ENCODE measurements around the gene DPH2.

DPH2 gene, protein sequence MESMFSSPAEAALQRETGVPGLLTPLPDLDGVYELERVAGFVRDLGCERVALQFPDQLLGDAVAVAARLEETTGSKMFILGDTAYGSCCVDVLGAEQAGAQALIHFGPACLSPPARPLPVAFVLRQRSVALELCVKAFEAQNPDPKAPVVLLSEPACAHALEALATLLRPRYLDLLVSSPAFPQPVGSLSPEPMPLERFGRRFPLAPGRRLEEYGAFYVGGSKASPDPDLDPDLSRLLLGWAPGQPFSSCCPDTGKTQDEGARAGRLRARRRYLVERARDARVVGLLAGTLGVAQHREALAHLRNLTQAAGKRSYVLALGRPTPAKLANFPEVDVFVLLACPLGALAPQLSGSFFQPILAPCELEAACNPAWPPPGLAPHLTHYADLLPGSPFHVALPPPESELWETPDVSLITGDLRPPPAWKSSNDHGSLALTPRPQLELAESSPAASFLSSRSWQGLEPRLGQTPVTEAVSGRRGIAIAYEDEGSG

DNA sequence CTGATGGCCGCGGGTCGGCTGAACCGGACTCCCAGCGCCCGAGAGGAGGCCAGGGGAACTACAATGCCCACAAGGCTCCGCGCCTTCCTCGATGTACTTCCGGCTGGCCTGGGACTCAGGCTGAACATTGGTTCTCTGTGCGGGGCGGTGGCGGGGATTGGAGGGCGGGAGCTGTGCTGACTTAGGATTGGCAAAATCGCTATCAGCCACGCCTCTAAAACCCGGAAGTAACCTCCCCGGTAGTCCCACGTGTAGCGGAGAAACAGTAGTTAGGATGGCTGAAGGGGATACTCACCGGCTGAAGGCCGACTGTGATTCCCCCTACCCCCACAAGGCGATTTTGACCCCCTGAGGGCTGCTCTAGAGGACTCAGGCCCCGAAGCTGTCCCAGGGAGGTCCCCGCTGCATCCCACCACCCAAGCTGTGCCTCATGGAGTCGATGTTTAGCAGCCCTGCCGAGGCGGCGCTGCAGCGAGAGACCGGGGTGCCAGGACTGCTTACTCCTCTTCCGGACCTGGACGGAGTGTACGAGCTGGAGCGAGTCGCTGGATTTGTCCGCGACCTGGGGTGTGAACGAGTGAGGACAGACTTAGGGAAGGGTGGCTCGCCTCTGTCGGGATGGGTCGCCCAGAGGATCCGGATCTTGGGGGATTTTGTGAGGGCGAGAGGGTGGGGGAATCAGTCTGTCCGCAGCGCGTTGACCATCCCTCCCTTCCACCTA is at the start of gene DPH2:
DPH2 (plus strand) TSS at position 265 of the 721 bp plus-strand sequence; CDS start at position 431, 166 bp downstream.
- Mint-ChIP-seq H3K27ac (peak within 1 kb of the TSS; percentile 96), H3K36me3 (peaks cover 9% of the 10 kb centered on the region), H3K27me3 (no peaks in the 10 kb centered on the region)

DNA sequence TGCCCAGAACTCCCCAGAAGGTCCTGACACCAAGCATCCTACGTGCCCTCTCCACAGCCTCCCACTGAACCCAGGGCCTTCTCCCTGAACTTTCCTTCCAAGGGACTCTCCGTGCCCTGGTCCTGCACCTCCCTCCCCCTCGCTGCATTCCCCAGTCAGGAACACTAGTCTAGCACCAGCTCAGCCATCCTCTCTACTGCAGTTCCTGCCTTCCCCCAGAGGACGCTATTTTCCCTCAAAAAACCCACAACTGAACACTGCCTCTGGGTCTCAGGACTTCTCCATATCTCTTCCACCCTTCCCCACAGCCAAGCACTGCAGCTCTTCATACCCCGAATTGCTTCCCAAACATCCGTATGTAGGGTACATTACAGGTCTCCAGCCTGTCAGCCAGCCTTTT is 48.8 kb upstream of the DPH2 start:
- no peaks in the 10 kb centered on the region for H3K27me3 Mint-ChIP-seq
- no peak overlapping the region for H3K4me3 Mint-ChIP-seq
- peaks cover 7% of the 10 kb centered on the region for H3K36me3 Mint-ChIP-seq
- no peak overlapping the region for H3K27ac Mint-ChIP-seq
- no peaks in the 10 kb centered on the region for H3K4me1 Mint-ChIP-seq
- H3K9me3 Mint-ChIP-seq: no peaks in the 10 kb centered on the region

More for the DNA sequence above, at the start of gene DPH2:
- peak within 1 kb of the TSS; percentile 97 for H3K4me3 Mint-ChIP-seq
- H3K4me1 Mint-ChIP-seq: peaks cover 32% of the 10 kb centered on the region
- H3K9me3 Mint-ChIP-seq: no peaks in the 10 kb centered on the region

DNA sequence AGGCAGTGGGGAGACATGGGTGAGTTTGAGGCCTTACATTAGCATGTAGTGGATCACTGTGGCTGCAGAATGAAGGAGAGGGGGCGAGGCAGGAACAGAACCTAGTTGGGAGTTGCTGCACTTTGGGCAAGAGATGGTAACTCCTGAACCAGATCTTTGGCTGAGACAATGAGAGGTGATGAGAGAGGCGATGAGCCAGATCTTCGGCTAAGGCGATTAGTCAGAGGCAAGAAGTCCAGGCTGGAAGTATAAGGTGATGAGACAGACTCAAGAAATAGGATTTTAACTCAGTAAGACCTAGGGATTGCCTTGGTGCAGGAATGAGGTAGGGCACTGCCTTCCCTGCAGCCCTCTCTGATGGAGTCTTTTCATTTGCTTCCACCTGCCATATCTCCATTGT is 45.3 kb upstream of the DPH2 start:
- Mint-ChIP-seq H3K4me1 (peaks cover under 1% of the 10 kb centered on the region), H3K27ac (no peak overlapping the region), H3K36me3 (peaks cover 9% of the 10 kb centered on the region), H3K4me3 (no peak overlapping the region), H3K9me3 (no peaks in the 10 kb centered on the region), H3K27me3 (no peaks in the 10 kb centered on the region)

DNA sequence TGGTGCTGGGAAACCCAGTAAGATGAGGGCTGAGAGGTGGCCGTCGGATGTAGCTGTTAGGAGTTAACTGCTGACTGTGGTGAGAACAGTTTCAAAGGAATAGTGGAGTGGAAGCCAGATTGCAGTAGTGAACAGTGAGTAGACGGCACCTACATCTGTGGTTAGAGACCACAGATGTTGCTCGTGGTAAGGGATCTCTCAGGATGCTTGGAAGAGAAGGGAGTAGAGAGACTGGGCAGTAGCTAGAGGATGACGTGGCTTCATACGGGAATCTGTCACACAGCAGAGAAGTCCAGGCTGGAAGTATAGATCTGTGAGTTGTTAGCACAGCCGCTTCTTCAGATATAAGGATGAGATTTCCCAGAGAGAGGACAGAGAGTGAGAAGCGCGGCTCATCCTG is 44.0 kb upstream of the DPH2 start:
- Mint-ChIP-seq H3K27ac (no peak overlapping the region), H3K27me3 (no peaks in the 10 kb centered on the region), H3K4me1 (peaks cover 4% of the 10 kb centered on the region), H3K9me3 (no peaks in the 10 kb centered on the region), H3K4me3 (no peak overlapping the region), H3K36me3 (peaks cover 9% of the 10 kb centered on the region)

DNA sequence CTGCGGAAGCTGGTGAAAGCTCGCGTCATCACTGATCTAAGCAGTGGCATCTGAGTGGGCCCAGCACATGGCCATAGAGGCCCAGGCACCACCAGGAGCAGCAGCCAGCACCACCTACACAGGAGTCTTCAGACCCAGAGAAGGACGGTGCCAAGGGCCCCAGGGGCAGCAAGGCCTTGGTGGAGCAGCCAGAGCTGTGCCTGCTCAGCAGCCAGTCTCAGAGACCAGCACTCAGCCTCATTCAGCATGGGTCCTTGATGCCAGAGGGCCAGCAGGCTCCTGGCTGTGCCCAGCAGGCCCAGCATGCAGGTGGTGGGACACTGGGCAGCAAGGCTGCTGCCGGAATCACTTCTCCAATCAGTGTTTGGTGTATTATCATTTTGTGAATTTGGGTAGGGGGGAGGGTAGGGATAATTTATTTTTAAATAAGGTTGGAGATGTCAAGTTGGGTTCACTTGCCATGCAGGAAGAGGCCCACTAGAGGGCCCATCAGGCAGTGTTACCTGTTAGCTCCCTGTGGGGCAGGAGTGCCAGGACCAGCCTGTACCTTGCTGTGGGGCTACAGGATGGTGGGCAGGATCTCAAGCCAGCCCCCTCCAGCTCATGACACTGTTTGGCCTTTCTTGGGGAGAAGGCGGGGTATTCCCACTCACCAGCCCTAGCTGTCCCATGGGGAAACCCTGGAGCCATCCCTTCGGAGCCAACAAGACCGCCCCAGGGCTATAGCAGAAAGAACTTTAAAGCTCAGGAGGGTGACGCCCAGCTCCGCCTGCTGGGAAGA is 39.5 kb upstream of the DPH2 start:
- H3K27me3 Mint-ChIP-seq: peaks cover 21% of the 10 kb centered on the region
- no peak overlapping the region for H3K27ac Mint-ChIP-seq
- H3K9me3 Mint-ChIP-seq: no peaks in the 10 kb centered on the region
- peaks cover 9% of the 10 kb centered on the region for H3K36me3 Mint-ChIP-seq
- H3K4me3 Mint-ChIP-seq: no peak overlapping the region
- peaks cover 12% of the 10 kb centered on the region for H3K4me1 Mint-ChIP-seq

DNA sequence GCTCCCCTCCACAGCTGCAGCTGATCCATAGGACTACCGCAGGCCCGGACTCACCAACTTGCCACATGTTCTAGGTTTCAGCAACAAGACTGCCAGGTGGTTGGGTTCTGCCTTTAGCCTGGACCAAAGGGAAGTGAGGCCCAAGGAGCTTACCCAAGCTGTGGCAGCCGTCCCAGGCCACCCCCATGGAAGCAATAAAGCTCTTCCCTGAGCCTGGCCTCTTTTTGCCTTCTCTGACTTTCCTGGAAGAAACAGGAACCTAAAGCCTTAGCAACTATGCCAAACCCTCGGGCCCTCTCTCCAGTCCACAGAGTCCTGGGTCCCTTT is 38.9 kb upstream of the DPH2 start:
- Mint-ChIP-seq H3K27ac (no peak overlapping the region), H3K27me3 (peaks cover 24% of the 10 kb centered on the region), H3K4me3 (no peak overlapping the region), H3K9me3 (no peaks in the 10 kb centered on the region), H3K4me1 (peaks cover 12% of the 10 kb centered on the region), H3K36me3 (peaks cover 3% of the 10 kb centered on the region)

DNA sequence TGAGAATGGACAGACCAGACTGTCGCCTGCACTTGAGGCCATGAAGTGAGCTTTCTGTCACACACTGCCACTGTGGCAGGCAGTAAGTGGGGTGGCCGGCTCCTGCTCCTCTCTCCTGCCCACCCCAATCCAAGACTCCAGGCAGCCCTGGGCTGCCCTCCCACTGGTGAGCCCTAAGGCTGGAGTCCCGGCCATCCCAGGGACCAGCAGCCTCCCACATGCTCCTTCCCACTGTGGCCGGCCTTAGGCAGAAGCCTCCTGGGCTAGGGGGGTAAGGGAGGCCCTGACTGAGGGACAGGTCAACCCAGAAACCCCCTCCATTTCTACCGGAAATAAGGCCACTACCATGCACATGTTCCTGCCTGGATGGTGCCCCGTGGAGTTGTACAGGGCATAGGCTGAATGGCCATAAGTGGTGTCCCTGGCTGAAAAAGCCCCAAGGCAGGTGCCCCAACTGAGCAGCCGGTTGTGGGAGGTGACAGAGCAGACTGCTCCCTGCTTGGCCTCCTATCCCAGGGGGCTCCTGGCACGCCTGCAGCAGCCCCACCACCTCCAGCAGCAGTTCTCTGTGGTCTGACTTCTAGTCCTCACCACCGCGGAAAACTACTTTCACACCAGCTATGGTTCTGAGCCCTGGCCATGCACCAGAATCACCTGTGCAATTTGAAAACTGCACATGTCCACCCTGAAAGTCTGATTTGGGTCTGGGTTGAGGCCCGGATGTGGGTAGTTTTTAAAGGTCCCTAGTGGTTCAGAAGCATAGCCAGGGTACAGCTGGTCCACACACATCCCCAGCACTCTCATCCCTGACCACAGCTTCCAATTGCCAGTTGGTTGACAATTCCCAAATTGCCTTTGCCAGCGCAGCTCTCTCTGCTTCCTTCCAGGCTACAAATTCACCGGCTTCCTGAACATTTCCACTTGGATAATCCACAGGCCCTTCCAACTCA is 37.8 kb upstream of the DPH2 start:
- Mint-ChIP-seq H3K27ac (no peak overlapping the region), H3K9me3 (no peaks in the 10 kb centered on the region), H3K27me3 (peaks cover 26% of the 10 kb centered on the region), H3K4me1 (peaks cover 12% of the 10 kb centered on the region), H3K4me3 (no peak overlapping the region), H3K36me3 (no peaks in the 10 kb centered on the region)

DNA sequence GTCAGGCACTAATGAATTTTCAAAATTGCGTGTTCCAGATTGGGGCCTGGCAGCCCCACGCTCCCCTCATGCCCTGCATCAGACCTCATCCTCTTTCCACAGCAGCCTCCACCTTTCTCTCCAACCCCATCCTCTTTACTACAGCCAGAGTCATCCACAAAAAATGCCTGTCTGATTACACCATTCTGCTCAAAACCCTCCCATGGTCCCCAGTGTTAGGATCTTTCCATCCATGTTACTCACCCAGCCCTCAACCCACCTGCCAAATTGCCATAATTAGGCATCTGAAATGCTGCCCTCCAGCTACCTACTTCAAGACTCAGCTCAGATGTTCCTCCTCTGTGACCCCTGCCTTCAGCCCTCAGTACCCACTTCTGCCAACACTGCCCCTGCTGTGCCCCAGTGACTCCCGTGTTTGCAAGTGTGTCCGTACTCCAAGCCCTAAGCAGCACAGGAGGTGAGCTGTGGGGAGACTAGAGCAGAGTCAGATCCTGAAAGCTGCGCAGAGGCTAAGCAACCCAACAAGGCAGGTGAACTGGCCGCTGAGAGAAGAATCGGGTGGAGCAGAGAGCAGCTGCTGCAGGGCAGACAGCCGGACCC is 36.9 kb upstream of the DPH2 start:
- H3K9me3 Mint-ChIP-seq: no peaks in the 10 kb centered on the region
- H3K36me3 Mint-ChIP-seq: no peaks in the 10 kb centered on the region
- peaks cover 26% of the 10 kb centered on the region for H3K27me3 Mint-ChIP-seq
- H3K4me1 Mint-ChIP-seq: peaks cover 12% of the 10 kb centered on the region
- H3K27ac Mint-ChIP-seq: no peak overlapping the region
- H3K4me3 Mint-ChIP-seq: no peak overlapping the region

DNA sequence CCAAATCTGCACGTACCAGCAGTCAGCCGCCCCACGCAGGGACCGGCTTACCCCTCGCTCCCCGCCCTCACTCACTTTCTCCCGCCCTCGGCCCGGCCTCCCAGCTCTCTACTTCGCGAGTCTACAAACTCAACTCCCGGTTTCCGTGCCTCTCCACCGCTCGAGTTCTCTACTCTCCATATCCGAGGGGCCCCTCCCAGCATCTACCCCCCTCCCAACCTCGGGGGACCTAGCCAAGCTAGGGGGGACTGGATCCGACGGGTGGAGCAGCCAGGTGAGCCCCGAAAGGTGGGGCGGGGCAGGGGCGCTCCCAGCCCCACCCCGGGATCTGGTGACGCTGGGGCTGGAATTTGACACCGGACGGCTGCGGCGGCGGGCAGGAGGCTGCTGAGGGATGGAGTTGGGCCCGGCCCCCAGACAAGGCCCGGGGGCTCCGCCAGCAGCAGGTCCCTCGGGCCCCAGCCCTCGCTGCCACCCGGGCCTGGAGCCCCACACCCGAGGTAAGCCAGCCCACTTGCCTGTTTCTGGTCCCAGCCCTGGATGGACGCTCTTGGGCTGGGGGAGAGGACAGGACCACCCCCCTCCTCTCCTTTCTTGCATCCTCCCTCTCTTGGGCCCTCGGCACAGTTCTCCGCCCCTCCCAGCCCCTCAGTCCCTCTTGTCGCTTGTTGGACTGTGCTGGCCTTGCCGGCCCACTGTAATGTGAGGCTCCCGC is 36.3 kb upstream of the DPH2 start, which contains the start of gene ARTN:
ARTN (plus strand) TSS at position 416 of the 715 bp plus-strand sequence. CDS start 1,856 bp downstream, outside the sequence.
- Mint-ChIP-seq H3K4me3 (peak within 1 kb of the TSS; percentile 52), H3K9me3 (no peaks in the 10 kb centered on the region), H3K36me3 (peaks cover 2% of the 10 kb centered on the region), H3K4me1 (peaks cover 12% of the 10 kb centered on the region), H3K27ac (no peak within 1 kb of the TSS), H3K27me3 (peaks cover 26% of the 10 kb centered on the region)

DNA sequence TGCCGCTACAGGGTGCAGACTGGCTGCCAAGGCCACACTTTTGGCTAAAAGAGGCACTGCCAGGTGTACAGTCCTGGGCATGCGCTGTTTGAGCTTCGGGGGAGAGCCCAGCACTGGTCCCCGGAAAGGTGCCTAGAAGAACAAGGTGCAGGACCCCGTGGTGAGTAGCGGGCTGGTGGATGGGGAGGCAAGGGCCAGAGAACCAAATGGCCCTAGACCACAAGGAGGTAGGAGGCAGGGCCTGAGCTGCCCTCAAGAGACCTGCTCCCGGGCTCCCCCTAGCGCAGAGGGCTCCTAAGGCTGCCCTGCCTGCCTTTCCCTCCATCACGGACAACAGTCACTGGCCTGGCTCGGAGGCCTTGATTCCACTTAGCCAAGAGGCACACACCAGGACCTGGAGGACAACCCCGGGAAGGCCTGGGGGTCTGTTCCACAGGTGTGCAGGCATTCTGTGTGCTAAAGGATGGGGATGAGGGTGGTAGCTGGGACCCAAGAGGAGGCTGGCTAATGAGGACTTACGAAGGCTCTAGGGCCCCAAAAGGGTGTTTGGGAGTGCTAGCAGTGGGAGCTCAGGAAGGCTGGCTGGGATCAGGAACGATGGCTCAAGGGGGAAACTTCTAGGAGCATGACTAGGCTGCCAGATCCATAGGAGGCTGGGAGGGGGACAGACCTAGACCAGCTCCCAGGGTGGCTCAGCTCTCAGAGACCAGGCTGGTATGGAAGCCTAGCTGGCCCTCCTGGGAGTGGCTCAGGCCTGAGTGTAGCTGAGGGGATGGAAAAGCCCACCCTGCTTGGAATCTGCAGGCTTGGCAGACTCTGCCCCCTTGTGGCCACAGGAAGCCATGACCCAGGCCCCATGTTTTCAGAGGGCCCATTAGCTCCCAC is 35.5 kb upstream of the DPH2 start:
- peak overlapping the region; percentile 52 for H3K4me3 Mint-ChIP-seq
- H3K36me3 Mint-ChIP-seq: peaks cover 2% of the 10 kb centered on the region
- no peak overlapping the region for H3K27ac Mint-ChIP-seq
- peaks cover 12% of the 10 kb centered on the region for H3K4me1 Mint-ChIP-seq
- peaks cover 26% of the 10 kb centered on the region for H3K27me3 Mint-ChIP-seq
- H3K9me3 Mint-ChIP-seq: no peaks in the 10 kb centered on the region

DNA sequence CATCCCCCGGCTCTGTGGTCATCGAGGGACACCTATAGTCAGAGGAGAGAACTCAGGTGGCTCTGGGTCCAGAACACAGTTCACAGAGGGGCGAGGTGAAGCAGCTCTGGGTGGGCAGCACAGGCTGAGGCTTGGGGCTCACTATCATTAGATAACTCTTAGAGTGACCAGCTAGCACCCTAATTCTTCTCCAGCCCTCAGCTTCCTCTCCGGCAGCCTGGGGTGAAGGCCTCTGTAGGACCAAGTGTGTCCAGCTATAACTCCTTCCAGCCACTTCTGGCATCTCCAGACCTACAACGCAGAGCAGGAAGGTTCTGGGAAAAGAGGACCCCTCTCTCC is 34.9 kb upstream of the DPH2 start:
- Mint-ChIP-seq H3K27ac (no peak overlapping the region), H3K4me1 (peaks cover 12% of the 10 kb centered on the region), H3K9me3 (no peaks in the 10 kb centered on the region), H3K36me3 (peaks cover 5% of the 10 kb centered on the region), H3K27me3 (peaks cover 26% of the 10 kb centered on the region), H3K4me3 (no peak overlapping the region)

DNA sequence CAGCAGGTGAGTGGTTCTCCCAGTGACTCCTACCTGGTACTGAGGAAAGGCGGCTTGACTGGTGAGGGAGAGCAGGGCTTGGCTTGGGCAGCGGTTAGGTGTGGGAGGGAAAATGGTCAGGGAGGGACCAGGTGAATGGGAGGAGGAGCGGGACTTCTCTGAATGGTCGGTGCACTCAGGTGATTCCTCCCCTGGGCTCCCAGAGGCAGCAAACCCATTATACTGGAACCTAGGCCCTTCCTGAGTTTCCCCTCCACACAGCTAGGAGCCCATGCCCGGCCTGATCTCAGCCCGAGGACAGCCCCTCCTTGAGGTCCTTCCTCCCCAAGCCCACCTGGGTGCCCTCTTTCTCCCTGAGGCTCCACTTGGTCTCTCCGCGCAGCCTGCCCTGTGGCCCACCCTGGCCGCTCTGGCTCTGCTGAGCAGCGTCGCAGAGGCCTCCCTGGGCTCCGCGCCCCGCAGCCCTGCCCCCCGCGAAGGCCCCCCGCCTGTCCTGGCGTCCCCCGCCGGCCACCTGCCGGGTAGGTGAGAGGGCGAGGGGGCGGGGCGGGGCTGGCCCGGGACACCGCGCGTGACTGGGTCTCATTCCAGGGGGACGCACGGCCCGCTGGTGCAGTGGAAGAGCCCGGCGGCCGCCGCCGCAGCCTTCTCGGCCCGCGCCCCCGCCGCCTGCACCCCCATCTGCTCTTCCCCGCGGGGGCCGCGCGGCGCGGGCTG is 33.9 kb upstream of the DPH2 start:
- Mint-ChIP-seq H3K4me1 (peaks cover 12% of the 10 kb centered on the region), H3K9me3 (no peaks in the 10 kb centered on the region), H3K27ac (no peak overlapping the region), H3K36me3 (peaks cover 5% of the 10 kb centered on the region), H3K4me3 (no peak overlapping the region), H3K27me3 (peaks cover 26% of the 10 kb centered on the region)

All from activated naive CD4-positive, alpha-beta T cell treated with anti-CD3 and anti-CD28 coated beads, Interleukin-2, amount 50 U/mL, for 24 hours (primary cell).